Measurements from ENCODE around the gene ARHGEF19. TPM values are rescaled to one million over a fixed set of nuclear protein-coding genes. Genes with fewer than 3 reads are reported as not detected.
A peak's percentile ranks its signal among the peaks of the same experiment; 100 is the strongest.

Gene ARHGEF19
- total and polyA plus RNA-seq, 9 of the 15 experiments (the other 6 are each of a cell fraction or from before 2014, with no cell fraction given) = 0.73 to 21.0 (median 5.2) TPM

DNA sequence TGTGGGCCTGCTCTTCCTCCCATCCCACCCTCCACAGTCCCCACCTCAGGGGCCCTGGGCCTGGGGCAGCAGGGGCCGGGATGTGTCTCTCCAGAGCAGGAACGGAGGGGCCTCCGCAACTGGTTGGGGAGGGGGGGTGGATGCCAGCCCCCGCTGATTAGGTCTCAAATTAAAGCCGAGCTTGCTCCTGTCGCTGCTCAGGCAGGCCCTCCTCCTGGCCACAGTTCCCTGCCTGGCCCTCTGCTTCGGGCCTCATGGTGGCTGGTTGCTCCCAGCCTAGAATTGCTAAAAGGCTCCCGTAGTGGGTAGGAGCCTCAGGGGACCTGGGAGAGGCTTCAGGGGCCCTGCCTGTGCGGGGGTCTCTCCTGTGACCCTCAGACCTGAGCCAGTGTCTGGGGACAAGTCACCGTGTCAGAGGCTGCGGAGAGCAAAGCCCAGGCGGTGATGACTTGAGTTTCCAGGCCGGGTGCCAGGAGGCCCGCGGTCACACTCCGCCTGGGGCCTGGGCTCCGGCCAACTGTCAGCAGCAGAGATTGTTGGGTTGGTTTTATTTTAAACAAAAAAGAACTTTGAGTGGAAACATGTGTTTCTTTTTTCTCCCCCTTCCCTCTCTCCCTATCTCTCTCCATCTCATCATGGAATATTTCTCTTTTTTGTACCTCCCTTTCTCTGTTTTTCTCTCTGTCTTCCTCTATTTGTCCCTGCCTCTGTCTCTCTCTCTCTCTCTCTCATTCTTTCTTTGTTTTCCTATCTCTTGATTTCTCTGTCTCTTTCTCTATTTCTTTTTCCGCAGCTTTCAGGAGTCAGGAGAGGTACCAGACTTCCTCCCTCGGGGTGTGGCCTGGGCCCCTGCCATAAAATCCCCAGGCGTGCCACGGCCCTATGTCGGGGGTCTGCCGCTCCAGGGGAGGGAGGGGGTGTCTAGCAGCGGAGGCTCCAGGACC, 36.6 kb downstream of the ARHGEF19 start (continued):
- TF ChIP-seq HCFC1 (IDR thresholded peaks at IDR 0.05; ENCODE audit: low read depth, low read length) = no peak
- TF ChIP-seq, protein P1, sequence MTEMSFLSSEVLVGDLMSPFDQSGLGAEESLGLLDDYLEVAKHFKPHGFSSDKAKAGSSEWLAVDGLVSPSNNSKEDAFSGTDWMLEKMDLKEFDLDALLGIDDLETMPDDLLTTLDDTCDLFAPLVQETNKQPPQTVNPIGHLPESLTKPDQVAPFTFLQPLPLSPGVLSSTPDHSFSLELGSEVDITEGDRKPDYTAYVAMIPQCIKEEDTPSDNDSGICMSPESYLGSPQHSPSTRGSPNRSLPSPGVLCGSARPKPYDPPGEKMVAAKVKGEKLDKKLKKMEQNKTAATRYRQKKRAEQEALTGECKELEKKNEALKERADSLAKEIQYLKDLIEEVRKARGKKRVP (CRISPR knock-in tag; IDR thresholded peaks at IDR 0.05) = no peak
- TF ChIP-seq SMARCE1 (IDR thresholded peaks at IDR 0.05) = peak; percentile 65; the same call in 1 of the 2 replicates
- no peak for TF ChIP-seq MED1 (CRISPR knock-in tag; IDR thresholded peaks at IDR 0.05; ENCODE audit: borderline replicate concordance)
- no peak for TF ChIP-seq TAF7 (tag; IDR thresholded peaks at IDR 0.05)
- no peak for TF ChIP-seq ZNF77 (CRISPR knock-in tag; IDR thresholded peaks at IDR 0.05)
- no peak for TF ChIP-seq ZNF140 (CRISPR knock-in tag; IDR thresholded peaks at IDR 0.05)
- TF ChIP-seq, protein P2, sequence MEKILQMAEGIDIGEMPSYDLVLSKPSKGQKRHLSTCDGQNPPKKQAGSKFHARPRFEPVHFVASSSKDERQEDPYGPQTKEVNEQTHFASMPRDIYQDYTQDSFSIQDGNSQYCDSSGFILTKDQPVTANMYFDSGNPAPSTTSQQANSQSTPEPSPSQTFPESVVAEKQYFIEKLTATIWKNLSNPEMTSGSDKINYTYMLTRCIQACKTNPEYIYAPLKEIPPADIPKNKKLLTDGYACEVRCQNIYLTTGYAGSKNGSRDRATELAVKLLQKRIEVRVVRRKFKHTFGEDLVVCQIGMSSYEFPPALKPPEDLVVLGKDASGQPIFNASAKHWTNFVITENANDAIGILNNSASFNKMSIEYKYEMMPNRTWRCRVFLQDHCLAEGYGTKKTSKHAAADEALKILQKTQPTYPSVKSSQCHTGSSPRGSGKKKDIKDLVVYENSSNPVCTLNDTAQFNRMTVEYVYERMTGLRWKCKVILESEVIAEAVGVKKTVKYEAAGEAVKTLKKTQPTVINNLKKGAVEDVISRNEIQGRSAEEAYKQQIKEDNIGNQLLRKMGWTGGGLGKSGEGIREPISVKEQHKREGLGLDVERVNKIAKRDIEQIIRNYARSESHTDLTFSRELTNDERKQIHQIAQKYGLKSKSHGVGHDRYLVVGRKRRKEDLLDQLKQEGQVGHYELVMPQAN (IDR thresholded peaks at IDR 0.05; ENCODE audit: borderline replicate concordance) = no peak; the same call in 1 of the 2 replicates
- TF ChIP-seq TEAD4 (IDR thresholded peaks at IDR 0.05; ENCODE audit: low read length) = no peak
- TF ChIP-seq TEAD4 (CRISPR knock-in tag; IDR thresholded peaks at IDR 0.05; ENCODE audit: borderline replicate concordance) = no peak
- TF ChIP-seq GABPB2 (CRISPR knock-in tag; conservative IDR thresholded peaks at IDR 0.05) = no peak
- TF ChIP-seq KDM1A (IDR thresholded peaks at IDR 0.05) = peak; percentile 51 to 59; a peak in 2 of 4 replicates
- TF ChIP-seq, protein P3, sequence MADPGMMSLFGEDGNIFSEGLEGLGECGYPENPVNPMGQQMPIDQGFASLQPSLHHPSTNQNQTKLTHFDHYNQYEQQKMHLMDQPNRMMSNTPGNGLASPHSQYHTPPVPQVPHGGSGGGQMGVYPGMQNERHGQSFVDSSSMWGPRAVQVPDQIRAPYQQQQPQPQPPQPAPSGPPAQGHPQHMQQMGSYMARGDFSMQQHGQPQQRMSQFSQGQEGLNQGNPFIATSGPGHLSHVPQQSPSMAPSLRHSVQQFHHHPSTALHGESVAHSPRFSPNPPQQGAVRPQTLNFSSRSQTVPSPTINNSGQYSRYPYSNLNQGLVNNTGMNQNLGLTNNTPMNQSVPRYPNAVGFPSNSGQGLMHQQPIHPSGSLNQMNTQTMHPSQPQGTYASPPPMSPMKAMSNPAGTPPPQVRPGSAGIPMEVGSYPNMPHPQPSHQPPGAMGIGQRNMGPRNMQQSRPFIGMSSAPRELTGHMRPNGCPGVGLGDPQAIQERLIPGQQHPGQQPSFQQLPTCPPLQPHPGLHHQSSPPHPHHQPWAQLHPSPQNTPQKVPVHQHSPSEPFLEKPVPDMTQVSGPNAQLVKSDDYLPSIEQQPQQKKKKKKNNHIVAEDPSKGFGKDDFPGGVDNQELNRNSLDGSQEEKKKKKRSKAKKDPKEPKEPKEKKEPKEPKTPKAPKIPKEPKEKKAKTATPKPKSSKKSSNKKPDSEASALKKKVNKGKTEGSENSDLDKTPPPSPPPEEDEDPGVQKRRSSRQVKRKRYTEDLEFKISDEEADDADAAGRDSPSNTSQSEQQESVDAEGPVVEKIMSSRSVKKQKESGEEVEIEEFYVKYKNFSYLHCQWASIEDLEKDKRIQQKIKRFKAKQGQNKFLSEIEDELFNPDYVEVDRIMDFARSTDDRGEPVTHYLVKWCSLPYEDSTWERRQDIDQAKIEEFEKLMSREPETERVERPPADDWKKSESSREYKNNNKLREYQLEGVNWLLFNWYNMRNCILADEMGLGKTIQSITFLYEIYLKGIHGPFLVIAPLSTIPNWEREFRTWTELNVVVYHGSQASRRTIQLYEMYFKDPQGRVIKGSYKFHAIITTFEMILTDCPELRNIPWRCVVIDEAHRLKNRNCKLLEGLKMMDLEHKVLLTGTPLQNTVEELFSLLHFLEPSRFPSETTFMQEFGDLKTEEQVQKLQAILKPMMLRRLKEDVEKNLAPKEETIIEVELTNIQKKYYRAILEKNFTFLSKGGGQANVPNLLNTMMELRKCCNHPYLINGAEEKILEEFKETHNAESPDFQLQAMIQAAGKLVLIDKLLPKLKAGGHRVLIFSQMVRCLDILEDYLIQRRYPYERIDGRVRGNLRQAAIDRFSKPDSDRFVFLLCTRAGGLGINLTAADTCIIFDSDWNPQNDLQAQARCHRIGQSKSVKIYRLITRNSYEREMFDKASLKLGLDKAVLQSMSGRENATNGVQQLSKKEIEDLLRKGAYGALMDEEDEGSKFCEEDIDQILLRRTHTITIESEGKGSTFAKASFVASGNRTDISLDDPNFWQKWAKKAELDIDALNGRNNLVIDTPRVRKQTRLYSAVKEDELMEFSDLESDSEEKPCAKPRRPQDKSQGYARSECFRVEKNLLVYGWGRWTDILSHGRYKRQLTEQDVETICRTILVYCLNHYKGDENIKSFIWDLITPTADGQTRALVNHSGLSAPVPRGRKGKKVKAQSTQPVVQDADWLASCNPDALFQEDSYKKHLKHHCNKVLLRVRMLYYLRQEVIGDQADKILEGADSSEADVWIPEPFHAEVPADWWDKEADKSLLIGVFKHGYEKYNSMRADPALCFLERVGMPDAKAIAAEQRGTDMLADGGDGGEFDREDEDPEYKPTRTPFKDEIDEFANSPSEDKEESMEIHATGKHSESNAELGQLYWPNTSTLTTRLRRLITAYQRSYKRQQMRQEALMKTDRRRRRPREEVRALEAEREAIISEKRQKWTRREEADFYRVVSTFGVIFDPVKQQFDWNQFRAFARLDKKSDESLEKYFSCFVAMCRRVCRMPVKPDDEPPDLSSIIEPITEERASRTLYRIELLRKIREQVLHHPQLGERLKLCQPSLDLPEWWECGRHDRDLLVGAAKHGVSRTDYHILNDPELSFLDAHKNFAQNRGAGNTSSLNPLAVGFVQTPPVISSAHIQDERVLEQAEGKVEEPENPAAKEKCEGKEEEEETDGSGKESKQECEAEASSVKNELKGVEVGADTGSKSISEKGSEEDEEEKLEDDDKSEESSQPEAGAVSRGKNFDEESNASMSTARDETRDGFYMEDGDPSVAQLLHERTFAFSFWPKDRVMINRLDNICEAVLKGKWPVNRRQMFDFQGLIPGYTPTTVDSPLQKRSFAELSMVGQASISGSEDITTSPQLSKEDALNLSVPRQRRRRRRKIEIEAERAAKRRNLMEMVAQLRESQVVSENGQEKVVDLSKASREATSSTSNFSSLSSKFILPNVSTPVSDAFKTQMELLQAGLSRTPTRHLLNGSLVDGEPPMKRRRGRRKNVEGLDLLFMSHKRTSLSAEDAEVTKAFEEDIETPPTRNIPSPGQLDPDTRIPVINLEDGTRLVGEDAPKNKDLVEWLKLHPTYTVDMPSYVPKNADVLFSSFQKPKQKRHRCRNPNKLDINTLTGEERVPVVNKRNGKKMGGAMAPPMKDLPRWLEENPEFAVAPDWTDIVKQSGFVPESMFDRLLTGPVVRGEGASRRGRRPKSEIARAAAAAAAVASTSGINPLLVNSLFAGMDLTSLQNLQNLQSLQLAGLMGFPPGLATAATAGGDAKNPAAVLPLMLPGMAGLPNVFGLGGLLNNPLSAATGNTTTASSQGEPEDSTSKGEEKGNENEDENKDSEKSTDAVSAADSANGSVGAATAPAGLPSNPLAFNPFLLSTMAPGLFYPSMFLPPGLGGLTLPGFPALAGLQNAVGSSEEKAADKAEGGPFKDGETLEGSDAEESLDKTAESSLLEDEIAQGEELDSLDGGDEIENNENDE (IDR thresholded peaks at IDR 0.05; ENCODE audit: low read depth, low read length) = no peak
- no peak for TF ChIP-seq CC2D1A (IDR thresholded peaks at IDR 0.05)

Data from K562 (cell line).